AG10803 (cell line): ENCODE data around the gene WDR93.

Source experiments
- DNase-seq: peaks from one replicate; pipeline ENCODE4 v3.0.0; 2010; ENCODE audit warnings: low read depth
- H3K4me3 ChIP-seq: 2 replicates; pipeline ENCODE4 v1.5.1; 2011; ENCODE audit warnings: mild to moderate bottlenecking, low read length, control low read depth
- CTCF ChIP-seq: conservative IDR thresholded peaks from 2 replicates; pipeline ENCODE4 v1.5.1; 2011; ENCODE audit warnings: mild to moderate bottlenecking, low read length, control low read depth, inconsistent platforms

The WDR93 gene

GRCh38 chr15:89664441-89665350 is 25.9 kb upstream of the WDR93 start:
- H3K4me3 ChIP-seq, result peak overlapping the region; percentile 39
- TF ChIP-seq CTCF, result no peak
- DNase-seq, result no peak

- TF ChIP-seq CTCF, result no peak
- H3K4me3 ChIP-seq, result peak overlapping the region; percentile 39
Measured at GRCh38 chr15:89665449-89666181, 25.0 kb upstream of the WDR93 start.

GRCh38 chr15:89666184-89666857 is 24.3 kb upstream of the WDR93 start:
- no peak for DNase-seq
- TF ChIP-seq CTCF, result no peak
- no peak overlapping the region for H3K4me3 ChIP-seq

More at GRCh38 chr15:89665449-89666181, 25.0 kb upstream of the WDR93 start:
- peak; percentile 70 for DNase-seq

GRCh38 chr15:89666858-89667705 is 23.5 kb upstream of the WDR93 start:
- H3K4me3 ChIP-seq, result no peak overlapping the region
- DNase-seq, result no peak
- TF ChIP-seq CTCF, result no peak

GRCh38 chr15:89667706-89667960 is 23.0 kb upstream of the WDR93 start:
- no peak overlapping the region for H3K4me3 ChIP-seq
- TF ChIP-seq CTCF, result no peak
- no peak for DNase-seq

- TF ChIP-seq CTCF, result no peak
- no peak for DNase-seq
- H3K4me3 ChIP-seq, result no peak overlapping the region
Measured at GRCh38 chr15:89668171-89668570, 22.4 kb upstream of the WDR93 start.
